Ishikawa (cell line): ENCODE measurements around the gene RNASE2.
A peak's percentile ranks its signal among the peaks of the same experiment; 100 is the strongest.
"Not testable (repeated sequence)": the region's sequence is repeated elsewhere in the genome, so short reads cannot be mapped to it uniquely, and the experiment has no call there.

Experiments
- CEBPB ChIP-seq: IDR thresholded peaks from 2 replicates; pipeline ENCODE4 v1.6.1; 2012
- CREB1 ChIP-seq: IDR thresholded peaks from 2 replicates; pipeline ENCODE4 v1.6.1; 2012; ENCODE audit warnings: low read depth
- EP300 ChIP-seq: IDR thresholded peaks from 2 replicates; pipeline ENCODE4 v1.6.1; 2012; ENCODE audit warnings: borderline replicate concordance
- MAX ChIP-seq: IDR thresholded peaks from 2 replicates; pipeline ENCODE4 v1.6.1; 2012
- RAD21 ChIP-seq: IDR thresholded peaks from 2 replicates; pipeline ENCODE4 v1.6.1; 2012; ENCODE audit warnings: low read depth
- REST ChIP-seq: IDR thresholded peaks from 2 replicates; pipeline ENCODE4 v1.6.1; 2012; ENCODE audit warnings: low read depth, mild to moderate bottlenecking
- TAF1 ChIP-seq: IDR thresholded peaks from 2 replicates; pipeline ENCODE4 v1.6.1; 2012; ENCODE audit warnings: low read depth, mild to moderate bottlenecking

GRCh38 chr14:20919038-20919756 lies 36.1 kb upstream of the RNASE2 start:
- not testable (repeated sequence) for TF ChIP-seq REST, TAF1, RAD21, MAX, EP300, CREB1
- peak; percentile 53; the same call in 1 of the 2 replicates for TF ChIP-seq CEBPB
